ENCODE results near the gene KLF12. TPM values are rescaled to one million over a fixed set of nuclear protein-coding genes. Genes with fewer than 3 reads are reported as not detected.

The KLF12 gene
- polyA plus RNA-seq, 3 donors = 0.04 to 1.3 (median 0.38) TPM

- Mint-ChIP-seq H3K27ac (no peak overlapping the region), H3K27me3 (ENCODE audit: low read depth in 3 of 3) (peaks cover 32 to 35% (median 34%) of the 10 kb centered on the region in 3 donors), H3K9me3 (peaks cover 0 to 2% (median 2%) of the 10 kb centered on the region in 7 donors), H3K4me1 (peaks cover 14% of the 10 kb centered on the region), H3K36me3 (no peaks in the 10 kb centered on the region), H3K4me3 (no peak overlapping the region)
- peak overlapping the region; percentile 77 for H2AFZ ChIP-seq (ENCODE audit: insufficient read depth, low read depth, low read length, poor library complexity, severe bottlenecking)
- H3K4me1 ChIP-seq (ENCODE audit: control insufficient read depth in 1 of 2, insufficient read depth in 2 of 2, low read length in 2 of 2) = peaks cover 18 to 36% of the 10 kb centered on the region in 2 donors
- peak overlapping the region; percentile 50 to 76 (median 50) for H3K4me3 ChIP-seq (replicated peaks in 1 of 3; ENCODE audit: low read depth in 2 of 3, low read length in 3 of 3)
- H3K27me3 ChIP-seq (ENCODE audit: control insufficient read depth in 2 of 2, insufficient read depth in 2 of 2, low read length in 2 of 2) = peaks cover 20 to 47% of the 10 kb centered on the region in 2 donors
- H3K9ac ChIP-seq (ENCODE audit: insufficient read depth, low read length, poor library complexity, severe bottlenecking) = peak overlapping the region; percentile 15
- WGBS (ENCODE audit: insufficient coverage) = 0% methylated on average over 16 of the region's 27 CpGs
- no peaks in the 10 kb centered on the region for H4K20me1 ChIP-seq (ENCODE audit: insufficient read depth, low read length)
- no peaks in the 10 kb centered on the region for H3K79me2 ChIP-seq (ENCODE audit: insufficient read depth, low read length)
- no peak overlapping the region for H3K27ac ChIP-seq (ENCODE audit: low read depth in 1 of 2, low read length in 2 of 2)
- no peak for DNase-seq
- no peaks in the 10 kb centered on the region for H3K36me3 ChIP-seq (replicated peaks in 1 of 2; ENCODE audit: control insufficient read depth in 1 of 2, insufficient read depth in 2 of 2, low read length in 2 of 2)
- TF ChIP-seq CTCF (IDR thresholded peaks at IDR 0.05) = no peak
- peak overlapping the region; percentile 76 for H3K4me2 ChIP-seq (replicated peaks; ENCODE audit: extremely low read depth, low read length, poor library complexity, severe bottlenecking)
- H3K9me3 ChIP-seq (replicated peaks in 1 of 2; ENCODE audit: control insufficient read depth in 1 of 2, insufficient read depth in 1 of 2, low read length in 2 of 2) = no peaks in the 10 kb centered on the region
- intact Hi-C loops (cut with micrococcal nuclease) = no loop called here
Measured at GRCh38 chr13:74136084-74136658, 2.0 kb upstream of the KLF12 start.

GRCh38 chr13:74135326-74136083 is 1.3 kb upstream of the KLF12 start:
- peaks cover 18 to 36% of the 10 kb centered on the region in 2 donors for H3K4me1 ChIP-seq (ENCODE audit: control insufficient read depth in 1 of 2, insufficient read depth in 2 of 2, low read length in 2 of 2)
- Mint-ChIP-seq H3K36me3 (no peaks in the 10 kb centered on the region), H3K4me3 (no peak overlapping the region), H3K27ac (no peak overlapping the region), H3K4me1 (peaks cover 14% of the 10 kb centered on the region), H3K27me3 (ENCODE audit: low read depth in 3 of 3) (peaks cover 28 to 35% (median 33%) of the 10 kb centered on the region in 3 donors), H3K9me3 (peaks cover 0 to 2% (median 2%) of the 10 kb centered on the region in 7 donors)
- peak overlapping the region; percentile 38 for H3K9ac ChIP-seq (ENCODE audit: insufficient read depth, low read length, poor library complexity, severe bottlenecking)
- H3K27me3 ChIP-seq (ENCODE audit: control insufficient read depth in 2 of 2, insufficient read depth in 2 of 2, low read length in 2 of 2) = peaks cover 20 to 47% of the 10 kb centered on the region in 2 donors
- no peaks in the 10 kb centered on the region for H3K36me3 ChIP-seq (replicated peaks in 1 of 2; ENCODE audit: control insufficient read depth in 1 of 2, insufficient read depth in 2 of 2, low read length in 2 of 2)
- 0% methylated on average over 63 of the region's 72 CpGs for WGBS (ENCODE audit: insufficient coverage)
- intact Hi-C loops (cut with micrococcal nuclease) = no loop called here
- H3K27ac ChIP-seq (ENCODE audit: low read depth in 1 of 2, low read length in 2 of 2) = no peak overlapping the region
- H4K20me1 ChIP-seq (ENCODE audit: insufficient read depth, low read length) = no peaks in the 10 kb centered on the region
- DNase-seq = peak in 2 of 3 donors; percentile 27 to 46
- peak overlapping the region; percentile 77 for H2AFZ ChIP-seq (ENCODE audit: insufficient read depth, low read depth, low read length, poor library complexity, severe bottlenecking)
- peak overlapping the region; percentile 76 for H3K4me2 ChIP-seq (replicated peaks; ENCODE audit: extremely low read depth, low read length, poor library complexity, severe bottlenecking)
- no peak for TF ChIP-seq CTCF (IDR thresholded peaks at IDR 0.05)
- no peaks in the 10 kb centered on the region for H3K79me2 ChIP-seq (ENCODE audit: insufficient read depth, low read length)
- no peaks in the 10 kb centered on the region for H3K9me3 ChIP-seq (replicated peaks in 1 of 2; ENCODE audit: control insufficient read depth in 1 of 2, insufficient read depth in 1 of 2, low read length in 2 of 2)
- peak overlapping the region; percentile 50 to 76 (median 52) for H3K4me3 ChIP-seq (replicated peaks in 1 of 3; ENCODE audit: low read depth in 2 of 3, low read length in 3 of 3)

Data from CD14-positive monocyte (primary cell).